Natural killer cell treated with Interleukin-12 subunit alpha and Interleukin-12 subunit beta and Interleukin-15 and Interleukin-18, amount 100 ng/mL, for 72 hours (primary cell): ENCODE data around the gene SLIT3. TPM values are rescaled to one million over a fixed set of nuclear protein-coding genes. Genes with fewer than 3 reads are reported as not detected.

Source experiments
- ATAC-seq, 2 donors: fragments of 150-1000 bp; cut with Tn5 transposase in 1 of 2; sonication (Bioruptor Pico), chemical (Tn5 transposase) in 1 of 2; 2 replicates each; pipeline ENCODE4 v1.10.0; 2021
- DNase-seq: peaks from one replicate; pipeline ENCODE4 v3.0.0; 2022; ENCODE audit warnings: low spot score
- H3K27ac Mint-ChIP-seq, 2 donors: 1 replicate in 1 of 2; 2 replicates in 1 of 2; pipeline ENCODE4 v1.8.0; 2022; ENCODE audit warnings: mixed read lengths in 2 of 2, mild to moderate bottlenecking in 1 of 2, moderate library complexity in 1 of 2
- H3K27me3 Mint-ChIP-seq, 2 donors: 1 replicate in 1 of 2; 2 replicates in 1 of 2; pipeline ENCODE4 v1.8.0; 2022; ENCODE audit warnings: mixed read lengths in 2 of 2
- H3K36me3 Mint-ChIP-seq: one replicate; pipeline ENCODE4 v1.8.0; 2022; ENCODE audit warnings: mixed read lengths
- H3K4me1 Mint-ChIP-seq, 2 donors: 1 replicate in 1 of 2; 2 replicates in 1 of 2; pipeline ENCODE4 v1.8.0; 2022; ENCODE audit warnings: low read depth in 2 of 2, mixed read lengths in 2 of 2, mild to moderate bottlenecking in 1 of 2
- H3K4me3 Mint-ChIP-seq: one replicate; pipeline ENCODE4 v1.8.0; 2022; ENCODE audit warnings: mixed read lengths
- H3K9me3 Mint-ChIP-seq: 2 replicates; pipeline ENCODE4 v1.8.0; 2022; ENCODE audit warnings: mixed read lengths
- total RNA-seq, 2 donors: library from RNA; stranded (reverse); gene quantifications; one replicate each; pipeline ENCODE4 v1.2.3, GENCODE V29; 2022

The SLIT3 gene
- total RNA-seq, 2 donors from 2014 or later: 0.14 TPM; not detected in 1

DNA sequence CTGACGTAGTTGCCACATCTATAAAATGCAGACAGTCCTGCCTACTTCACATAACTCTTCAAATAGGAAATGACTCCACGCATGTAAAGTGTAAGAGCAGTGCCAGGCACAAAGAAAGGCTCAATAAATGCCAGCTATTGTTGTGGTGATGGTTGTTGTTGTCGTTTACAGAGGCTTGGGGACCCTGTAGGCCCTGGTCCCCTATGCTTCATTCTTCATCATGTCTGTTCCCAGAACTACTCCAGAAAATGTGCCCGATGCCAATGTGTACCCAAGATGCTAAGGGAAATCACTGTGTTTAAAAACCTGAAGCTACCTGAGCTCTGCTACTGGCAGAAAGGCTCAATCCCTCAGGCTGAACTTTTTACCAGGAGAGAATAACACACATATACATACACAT, 9.1 kb downstream of the SLIT3 start:
- no peak for ATAC-seq
- no peak for DNase-seq
- Mint-ChIP-seq H3K4me1 (no peaks in the 10 kb centered on the region), H3K9me3 (no peaks in the 10 kb centered on the region), H3K4me3 (no peak overlapping the region), H3K27ac (no peak overlapping the region), H3K27me3 (no peaks in the 10 kb centered on the region), H3K36me3 (no peaks in the 10 kb centered on the region)

GRCh38 chr5:169290895-169291294, 10.0 kb downstream of the SLIT3 start:
- no peaks in the 10 kb centered on the region for H3K27me3 Mint-ChIP-seq
- no peak overlapping the region for H3K4me3 Mint-ChIP-seq
- H3K27ac Mint-ChIP-seq: no peak overlapping the region

GRCh38 chr5:169289520-169289919, 11.4 kb downstream of the SLIT3 start:
- ATAC-seq (no peak), DNase-seq (no peak)
- Mint-ChIP-seq H3K4me3 (no peak overlapping the region), H3K36me3 (no peaks in the 10 kb centered on the region), H3K9me3 (no peaks in the 10 kb centered on the region), H3K27me3 (no peaks in the 10 kb centered on the region), H3K4me1 (no peaks in the 10 kb centered on the region), H3K27ac (no peak overlapping the region)

More at GRCh38 chr5:169290895-169291294, 10.0 kb downstream of the SLIT3 start:
- Mint-ChIP-seq H3K4me1 (no peaks in the 10 kb centered on the region), H3K36me3 (no peaks in the 10 kb centered on the region), H3K9me3 (no peaks in the 10 kb centered on the region)
- DNase-seq (no peak), ATAC-seq (no peak)

- peaks cover 0 to 6% of the 10 kb centered on the region in 2 donors for H3K27me3 Mint-ChIP-seq
- ATAC-seq (no peak), DNase-seq (no peak)
- no peaks in the 10 kb centered on the region for H3K9me3 Mint-ChIP-seq
- H3K4me1 Mint-ChIP-seq: no peaks in the 10 kb centered on the region
- no peaks in the 10 kb centered on the region for H3K36me3 Mint-ChIP-seq
- H3K27ac Mint-ChIP-seq: no peak overlapping the region
- no peak overlapping the region for H3K4me3 Mint-ChIP-seq
Observed at GRCh38 chr5:169288066-169288930, 12.6 kb downstream of the SLIT3 start.

DNA sequence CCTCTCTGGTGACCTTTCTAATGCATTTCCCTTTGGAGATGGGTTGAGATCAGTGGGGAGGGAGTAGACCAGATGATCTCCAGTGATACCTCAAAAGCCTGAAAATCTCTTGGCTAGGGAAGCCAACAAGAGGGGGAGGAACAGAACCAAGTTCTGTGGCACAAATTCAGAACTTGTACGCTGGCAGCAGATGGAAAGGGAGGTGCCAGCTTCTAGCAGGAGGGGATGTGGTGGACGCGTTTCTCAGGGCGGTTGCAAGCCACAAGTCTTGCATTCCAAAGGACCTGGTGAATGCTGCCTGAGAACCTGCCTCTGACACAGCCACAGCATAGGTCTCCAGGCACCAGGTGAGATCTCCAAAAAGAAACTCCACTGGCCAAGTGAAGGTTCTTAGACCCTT, 13.4 kb downstream of the SLIT3 start:
- ATAC-seq: no peak
- no peak for DNase-seq
- H3K27ac Mint-ChIP-seq: no peak overlapping the region
- peaks cover 0 to 8% of the 10 kb centered on the region in 2 donors for H3K27me3 Mint-ChIP-seq
- H3K9me3 Mint-ChIP-seq: no peaks in the 10 kb centered on the region
- H3K4me1 Mint-ChIP-seq: no peaks in the 10 kb centered on the region
- H3K4me3 Mint-ChIP-seq: no peak overlapping the region
- H3K36me3 Mint-ChIP-seq: no peaks in the 10 kb centered on the region

GRCh38 chr5:169286572-169287300, 14.2 kb downstream of the SLIT3 start:
- H3K4me3 Mint-ChIP-seq: no peak overlapping the region
- no peaks in the 10 kb centered on the region for H3K36me3 Mint-ChIP-seq
- H3K9me3 Mint-ChIP-seq: no peaks in the 10 kb centered on the region
- no peak overlapping the region for H3K27ac Mint-ChIP-seq
- H3K4me1 Mint-ChIP-seq: no peaks in the 10 kb centered on the region
- H3K27me3 Mint-ChIP-seq: peaks cover 0 to 8% of the 10 kb centered on the region in 2 donors
- ATAC-seq: no peak
- no peak for DNase-seq

DNA sequence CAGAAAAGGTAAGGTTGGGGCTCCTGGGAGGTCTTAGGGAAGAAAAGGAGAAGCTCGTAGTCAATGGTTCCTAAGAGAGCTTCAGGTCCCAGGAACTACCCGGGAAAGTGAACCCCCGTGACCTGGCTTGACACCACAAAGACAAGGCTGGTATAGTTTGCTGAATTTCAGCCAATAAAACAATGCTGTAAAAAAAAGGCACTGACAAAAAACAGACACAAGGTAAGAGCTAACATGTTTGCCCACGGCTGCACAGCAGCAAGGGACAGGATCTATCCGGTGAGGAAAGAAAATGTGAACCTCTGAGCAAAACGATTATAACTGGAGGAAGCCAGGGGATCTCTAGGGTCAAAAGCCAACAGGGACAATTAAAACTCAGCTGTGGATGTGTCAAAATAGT, 17.1 kb downstream of the SLIT3 start:
- H3K4me3 Mint-ChIP-seq: no peak overlapping the region
- H3K27ac Mint-ChIP-seq: no peak overlapping the region
- no peaks in the 10 kb centered on the region for H3K9me3 Mint-ChIP-seq
- peaks cover 0 to 8% of the 10 kb centered on the region in 2 donors for H3K27me3 Mint-ChIP-seq
- no peak for ATAC-seq
- no peaks in the 10 kb centered on the region for H3K36me3 Mint-ChIP-seq
- DNase-seq: no peak
- no peaks in the 10 kb centered on the region for H3K4me1 Mint-ChIP-seq

DNA sequence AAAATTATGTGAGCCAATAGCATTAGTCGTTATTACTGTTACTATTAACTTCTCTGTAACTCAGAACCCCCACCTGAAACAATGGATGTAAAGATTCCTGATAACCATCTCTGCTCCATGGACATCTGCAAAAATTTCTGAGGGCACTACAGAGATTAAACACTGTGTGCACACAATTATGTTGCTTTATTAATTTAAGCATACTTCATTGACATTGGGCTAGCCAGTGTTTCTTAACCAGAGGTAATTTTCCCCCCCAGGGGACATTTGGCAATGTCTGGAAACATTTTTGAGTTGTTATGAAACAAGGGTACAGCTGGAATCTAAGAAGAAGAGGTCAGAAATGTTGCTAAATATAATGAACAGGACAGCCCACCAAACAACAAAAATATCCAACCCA, 19.3 kb downstream of the SLIT3 start:
- H3K27ac Mint-ChIP-seq: no peak overlapping the region
- no peak for ATAC-seq
- H3K27me3 Mint-ChIP-seq: peaks cover 0 to 8% of the 10 kb centered on the region in 2 donors
- H3K4me3 Mint-ChIP-seq: no peak overlapping the region
- no peaks in the 10 kb centered on the region for H3K9me3 Mint-ChIP-seq
- DNase-seq: no peak
- no peaks in the 10 kb centered on the region for H3K4me1 Mint-ChIP-seq
- no peaks in the 10 kb centered on the region for H3K36me3 Mint-ChIP-seq

DNA sequence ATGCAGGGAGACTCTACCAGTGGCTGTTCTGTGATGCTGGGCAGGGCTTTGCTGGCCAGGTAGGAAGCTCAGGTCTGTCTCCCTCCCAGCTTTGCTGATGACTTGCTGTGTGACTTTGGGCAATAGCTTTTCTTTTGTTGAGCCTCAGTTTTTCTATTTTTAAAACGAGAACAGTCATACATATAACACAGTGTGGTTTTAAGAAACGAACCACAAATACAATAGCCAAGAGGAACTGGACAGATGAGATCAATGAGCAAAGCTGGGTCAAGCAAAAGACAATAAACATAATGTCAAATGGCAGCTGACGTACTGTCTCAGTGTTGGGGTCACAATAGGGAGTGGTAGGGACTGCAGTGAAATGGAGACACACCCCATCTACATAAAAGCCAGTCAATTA, 20.2 kb downstream of the SLIT3 start:
- DNase-seq (no peak), ATAC-seq (no peak)
- H3K4me3 Mint-ChIP-seq: no peak overlapping the region
- H3K27me3 Mint-ChIP-seq: peaks cover 0 to 8% of the 10 kb centered on the region in 2 donors
- no peaks in the 10 kb centered on the region for H3K9me3 Mint-ChIP-seq
- H3K36me3 Mint-ChIP-seq: no peaks in the 10 kb centered on the region
- H3K4me1 Mint-ChIP-seq: no peaks in the 10 kb centered on the region
- H3K27ac Mint-ChIP-seq: no peak overlapping the region

DNA sequence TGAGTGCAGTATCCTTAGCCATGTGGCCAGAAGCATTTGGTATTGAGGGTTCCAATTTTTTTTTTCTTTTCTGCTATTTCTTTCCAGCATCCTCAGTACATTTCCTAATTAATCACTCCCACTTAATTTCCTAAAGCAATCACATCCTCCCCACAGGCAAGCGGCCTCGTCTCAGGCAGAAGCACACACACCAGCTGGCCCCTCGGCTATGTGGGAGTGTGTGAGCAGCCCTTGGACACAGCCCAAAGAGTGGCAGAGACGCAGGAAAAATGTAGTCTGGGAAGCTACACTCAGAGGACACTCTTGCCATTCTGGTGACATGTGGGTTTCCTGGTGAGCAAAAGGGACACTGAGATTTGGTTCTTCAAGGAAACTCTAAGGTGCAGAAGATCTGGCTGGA, 20.7 kb downstream of the SLIT3 start:
- ATAC-seq (no peak), DNase-seq (no peak)
- no peaks in the 10 kb centered on the region for H3K36me3 Mint-ChIP-seq
- no peak overlapping the region for H3K4me3 Mint-ChIP-seq
- no peaks in the 10 kb centered on the region for H3K4me1 Mint-ChIP-seq
- peaks cover 0 to 8% of the 10 kb centered on the region in 2 donors for H3K27me3 Mint-ChIP-seq
- H3K27ac Mint-ChIP-seq: no peak overlapping the region
- H3K9me3 Mint-ChIP-seq: no peaks in the 10 kb centered on the region

GRCh38 chr5:169279125-169279524, 21.8 kb downstream of the SLIT3 start:
- Mint-ChIP-seq H3K4me3 (no peak overlapping the region), H3K27ac (no peak overlapping the region), H3K9me3 (no peaks in the 10 kb centered on the region), H3K36me3 (no peaks in the 10 kb centered on the region), H3K4me1 (no peaks in the 10 kb centered on the region), H3K27me3 (peaks cover 0 to 8% of the 10 kb centered on the region in 2 donors)
- DNase-seq (no peak), ATAC-seq (no peak)

GRCh38 chr5:169273881-169274280, 27.1 kb downstream of the SLIT3 start:
- H3K9me3 Mint-ChIP-seq: no peaks in the 10 kb centered on the region
- H3K27me3 Mint-ChIP-seq: no peaks in the 10 kb centered on the region
- H3K36me3 Mint-ChIP-seq: no peaks in the 10 kb centered on the region
- no peak overlapping the region for H3K4me3 Mint-ChIP-seq
- no peak overlapping the region for H3K27ac Mint-ChIP-seq
- DNase-seq (no peak), ATAC-seq (no peak)
- H3K4me1 Mint-ChIP-seq: no peaks in the 10 kb centered on the region

GRCh38 chr5:169273451-169273850, 27.5 kb downstream of the SLIT3 start:
- Mint-ChIP-seq H3K4me1 (no peaks in the 10 kb centered on the region), H3K27ac (no peak overlapping the region), H3K4me3 (no peak overlapping the region), H3K36me3 (no peaks in the 10 kb centered on the region), H3K9me3 (no peaks in the 10 kb centered on the region), H3K27me3 (no peaks in the 10 kb centered on the region)
- ATAC-seq (no peak), DNase-seq (no peak)

DNA sequence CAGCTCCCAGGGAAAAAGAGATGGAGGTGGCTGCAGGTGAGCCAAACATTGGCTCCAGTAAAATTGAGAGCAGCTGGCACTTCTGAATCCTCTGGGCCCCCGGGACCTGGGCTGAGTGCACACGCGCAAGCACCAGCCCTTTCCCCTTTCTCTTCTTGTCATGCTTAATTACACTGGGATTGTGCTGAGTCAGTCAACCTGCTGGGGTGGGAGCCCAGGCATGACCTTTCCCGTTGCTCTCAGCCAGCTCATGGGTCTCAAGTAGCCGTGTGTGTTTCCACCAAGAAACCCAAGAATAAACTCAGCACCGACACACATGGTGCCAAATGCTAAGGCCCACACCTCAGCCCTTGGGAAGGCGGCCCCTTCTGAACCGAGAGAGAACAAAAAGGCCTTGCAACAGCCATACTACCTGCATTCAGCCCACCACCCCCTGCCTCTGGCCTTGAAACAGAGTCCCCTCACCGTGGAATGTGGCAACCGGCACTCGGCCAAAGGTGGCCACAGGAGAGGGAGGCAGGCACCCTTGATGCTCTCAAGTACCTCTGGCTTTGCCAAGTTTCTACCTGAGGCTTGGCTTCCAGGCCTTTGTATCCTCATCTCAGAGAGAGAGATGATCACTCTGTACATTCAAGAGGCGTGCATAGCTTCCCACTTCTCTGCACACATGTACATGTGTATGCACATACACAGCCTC, 28.1 kb downstream of the SLIT3 start:
- Mint-ChIP-seq H3K36me3 (no peaks in the 10 kb centered on the region), H3K4me3 (no peak overlapping the region), H3K27ac (no peak overlapping the region), H3K27me3 (peaks cover 0 to 1% of the 10 kb centered on the region in 2 donors), H3K9me3 (no peaks in the 10 kb centered on the region), H3K4me1 (no peaks in the 10 kb centered on the region)
- DNase-seq (no peak), ATAC-seq (no peak)
